Pons (tissue), 1 donor: ENCODE data around the gene ARPIN.
"Not testable (repeated sequence)": the region's sequence is repeated elsewhere in the genome, so short reads cannot be mapped to it uniquely, and the experiment has no call there.

Experiments used
- DNase-seq: peaks from one replicate; pipeline ENCODE4 v3.0.0-alpha.2; 2016; ENCODE audit warnings: low spot score

ARPIN gene

GRCh38 chr15:89912674-89913396, at the start of gene ARPIN:
Gene ARPIN (minus strand): TSS chr15:89912952. CDS start chr15:89912835, 117 bp downstream.
- DNase-seq: no peak

- no peak for DNase-seq
These were observed 45.5 kb upstream of the ARPIN start for GRCh38 chr15:89958107-89958805.

DNA sequence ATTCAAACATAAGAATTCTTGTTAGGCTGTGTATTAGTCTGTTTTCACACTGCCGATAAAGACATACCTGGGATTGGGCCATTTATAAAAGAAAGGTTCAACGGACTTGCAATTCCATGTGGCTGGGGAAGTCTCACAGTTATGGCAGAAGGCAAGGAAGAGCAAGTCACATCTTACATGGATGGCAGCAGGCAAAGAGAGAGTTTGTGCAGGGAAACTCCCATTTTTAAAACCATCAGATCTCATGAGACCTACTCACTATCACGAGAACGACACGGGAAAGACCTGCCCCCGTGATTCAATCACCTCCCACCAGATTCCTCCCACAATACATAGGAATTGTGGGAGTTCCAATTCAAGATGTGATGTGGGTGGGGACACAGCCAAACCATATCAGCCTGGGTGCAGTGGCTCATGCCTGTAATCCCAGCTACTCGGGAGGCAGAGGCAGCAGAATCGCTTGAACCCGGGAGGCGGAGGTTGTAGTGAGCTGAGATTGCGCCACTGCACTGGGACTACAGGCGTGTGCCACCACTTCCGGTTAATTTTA, 42.8 kb upstream of the ARPIN start:
- not testable (repeated sequence) for DNase-seq

- no peak for DNase-seq
These were observed 41.8 kb upstream of the ARPIN start for GRCh38 chr15:89954541-89954940.

- peak; percentile 78 for DNase-seq
These were observed 36.0 kb upstream of the ARPIN start for GRCh38 chr15:89948796-89949195.

- no peak for DNase-seq
These were observed 34.6 kb upstream of the ARPIN start for GRCh38 chr15:89947385-89947784.

GRCh38 chr15:89946681-89947299, 34.0 kb upstream of the ARPIN start:
- no peak for DNase-seq

DNA sequence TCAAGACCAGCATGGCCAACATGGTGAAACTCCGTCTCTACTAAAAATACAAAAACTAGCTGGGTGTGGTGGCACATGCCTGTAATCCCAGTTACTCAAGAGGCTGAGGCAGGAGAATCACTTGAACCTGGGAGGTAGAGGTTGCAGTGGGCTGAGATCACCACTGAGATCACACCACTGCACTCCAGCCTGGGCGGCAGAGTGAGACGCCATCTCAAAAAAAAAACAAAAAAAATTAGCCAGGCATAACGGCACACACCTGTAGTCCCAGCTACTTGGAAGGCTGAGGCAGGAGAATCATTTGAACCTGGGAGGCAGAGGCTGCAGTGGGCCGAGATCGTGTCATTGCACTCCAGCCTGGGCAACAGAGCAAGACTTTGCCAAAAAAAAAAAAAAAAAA, 31.0 kb upstream of the ARPIN start:
- not testable (repeated sequence) for DNase-seq

DNA sequence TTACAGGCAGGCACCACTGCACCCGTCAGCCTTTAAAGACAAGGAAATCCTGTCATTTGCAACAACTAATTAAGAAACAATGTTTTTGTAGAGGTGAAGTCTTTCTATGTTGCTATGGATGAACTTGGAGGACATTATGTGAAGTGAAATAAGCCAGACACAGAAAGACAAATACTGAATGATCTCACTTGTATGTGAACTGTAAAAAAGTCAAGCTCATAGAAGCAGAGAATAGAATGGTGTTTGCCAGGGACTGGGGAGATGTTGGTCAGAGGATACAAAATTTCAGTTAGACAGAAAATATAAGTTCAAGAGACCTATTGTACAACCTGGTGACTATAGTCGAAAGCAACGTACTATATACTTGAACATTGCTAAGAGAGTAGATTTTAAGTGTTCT, 27.2 kb upstream of the ARPIN start:
- DNase-seq: no peak

DNA sequence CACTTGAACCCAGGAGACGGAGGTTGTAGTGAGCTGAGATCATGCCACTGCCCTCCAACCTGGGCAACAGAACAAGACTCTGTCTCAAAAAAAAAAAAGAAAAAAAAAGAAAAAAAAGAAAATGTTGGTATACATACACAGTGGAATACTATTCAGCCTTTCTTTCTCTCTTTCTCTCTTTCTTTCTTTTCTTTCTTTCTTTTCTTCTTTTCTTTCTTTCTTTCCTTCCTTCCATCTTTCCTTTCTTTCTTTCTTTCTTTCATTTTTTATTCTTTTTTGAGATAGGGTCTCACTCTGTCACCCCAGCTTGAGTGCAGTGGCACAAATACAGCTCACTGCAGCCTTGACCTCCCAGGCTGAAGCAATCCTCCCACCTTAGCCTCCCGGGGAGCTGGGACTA, 26.6 kb upstream of the ARPIN start:
- DNase-seq: not testable (repeated sequence)

DNA sequence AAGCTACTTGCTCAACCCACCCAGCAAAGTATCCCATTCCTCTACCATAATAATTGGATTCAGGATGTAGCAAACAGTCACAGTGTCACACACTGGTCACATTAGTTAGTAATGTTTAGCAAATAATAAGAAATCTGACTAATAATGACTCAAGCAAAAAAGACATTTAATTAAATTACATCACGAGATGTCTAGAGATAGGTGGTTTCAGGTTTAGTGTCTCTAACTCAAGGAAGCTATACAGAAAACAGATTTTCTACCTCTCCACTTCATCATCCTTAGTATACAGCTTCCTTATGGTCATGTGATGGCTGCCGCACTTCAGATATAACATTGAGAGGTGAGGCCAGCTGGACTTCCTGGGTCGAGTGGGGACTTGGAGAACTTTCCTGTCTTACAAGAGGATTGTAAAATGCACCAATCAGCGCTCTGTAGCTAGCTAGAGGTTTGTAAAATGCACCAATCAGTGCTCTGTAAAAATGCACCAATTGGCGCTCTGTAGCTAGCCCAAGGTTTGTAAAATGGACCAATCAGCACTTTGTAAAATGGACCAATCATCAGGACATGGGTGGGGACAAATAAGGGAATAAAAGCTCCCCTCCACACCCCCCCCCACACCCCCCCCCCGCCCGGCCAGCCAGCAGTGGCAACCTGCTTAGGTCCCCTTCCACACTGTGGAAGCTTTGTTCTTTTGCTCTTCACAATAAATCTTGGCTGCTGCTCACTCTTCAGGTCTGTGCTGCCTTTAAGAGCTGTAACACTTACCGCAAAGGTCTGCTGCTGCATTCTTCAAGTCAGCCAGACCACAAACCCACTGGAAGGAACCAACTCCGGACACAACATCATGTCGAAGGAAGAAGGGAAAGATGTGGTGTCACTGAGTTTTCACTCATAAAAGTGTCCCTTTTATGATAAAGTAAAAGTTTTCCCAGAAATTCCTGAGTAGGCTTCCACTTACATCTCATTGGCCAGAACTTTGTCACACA, 24.9 kb upstream of the ARPIN start:
- DNase-seq: no peak

DNA sequence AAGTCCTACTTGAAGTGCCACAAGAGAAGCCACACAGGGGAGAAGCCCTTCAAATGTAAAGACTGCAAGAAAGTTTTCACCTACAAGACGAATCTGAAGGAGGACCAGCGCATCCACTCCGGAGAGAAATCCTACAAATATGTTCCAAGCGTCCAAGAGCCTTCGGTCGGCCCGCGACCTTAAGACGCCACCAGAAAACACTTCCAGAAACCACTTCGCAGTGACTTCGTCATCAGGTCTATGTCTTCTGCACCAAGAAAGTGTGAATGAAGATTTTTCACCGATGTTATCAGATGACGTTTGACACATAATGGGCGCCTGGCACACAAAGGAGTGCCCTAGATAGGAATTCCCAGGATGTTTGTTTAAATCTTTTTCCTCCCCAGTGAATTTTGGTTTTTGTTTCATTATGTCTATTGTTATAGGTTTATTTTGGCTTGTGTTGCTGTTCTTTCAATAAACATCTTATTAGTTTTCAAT, 24.1 kb upstream of the ARPIN start:
- DNase-seq: no peak

DNA sequence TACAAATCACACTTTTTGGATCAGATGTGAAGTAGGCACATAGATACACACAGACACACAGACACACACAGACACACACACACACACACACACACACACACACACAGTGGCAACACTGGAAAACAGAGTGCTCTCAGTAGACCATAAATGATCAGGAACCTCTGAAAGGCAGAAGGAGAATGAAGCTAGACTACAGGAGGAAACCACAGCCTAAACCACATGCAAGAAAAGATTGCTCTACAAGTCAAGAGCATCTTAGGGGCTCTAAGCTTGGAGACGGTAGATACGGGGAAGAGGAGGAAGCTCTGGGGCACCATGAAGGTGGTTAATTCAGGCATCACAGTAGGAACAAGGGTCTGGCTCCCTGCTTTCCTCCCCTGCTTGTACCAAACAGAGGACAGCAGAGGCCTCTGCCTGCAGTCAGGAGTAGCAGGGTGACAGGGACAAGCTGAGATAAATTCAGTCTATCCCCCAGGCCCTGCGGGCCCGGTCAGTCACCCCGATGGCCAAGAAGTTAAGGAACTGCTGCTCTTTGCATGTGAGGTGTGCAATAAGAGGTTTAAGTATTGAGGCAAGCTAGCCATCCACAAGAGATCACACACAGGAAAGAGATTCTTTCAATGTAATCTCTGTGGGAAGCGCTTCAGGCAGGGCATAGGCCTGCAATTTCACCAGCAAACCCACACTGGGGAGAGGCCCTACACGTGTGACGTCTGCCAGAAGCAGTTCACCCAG, 23.5 kb upstream of the ARPIN start:
- no peak for DNase-seq

GRCh38 chr15:89932880-89933279, 20.1 kb upstream of the ARPIN start:
- DNase-seq: no peak

- DNase-seq: no peak
These were observed 15.7 kb upstream of the ARPIN start for GRCh38 chr15:89928421-89928820.

DNA sequence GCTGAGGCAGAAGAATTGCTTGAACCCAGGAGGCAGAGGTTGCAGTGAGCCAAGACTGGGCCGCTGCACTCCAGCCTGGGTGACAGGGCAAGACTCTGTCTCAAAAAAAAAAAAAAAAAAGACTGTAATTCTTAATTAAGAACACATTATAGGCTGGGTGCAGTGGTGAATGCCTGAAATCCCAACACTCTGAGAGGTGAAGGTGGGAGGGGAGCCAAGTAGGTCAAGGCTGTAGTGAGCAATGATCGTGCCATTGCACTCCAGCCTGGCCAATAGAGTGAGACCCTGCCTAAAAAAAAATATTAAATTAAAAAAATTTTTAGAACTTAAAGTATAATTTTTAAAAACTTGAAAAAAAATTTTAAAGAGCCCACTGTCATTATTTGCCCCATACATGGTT, 13.4 kb upstream of the ARPIN start:
- DNase-seq: no peak

DNA sequence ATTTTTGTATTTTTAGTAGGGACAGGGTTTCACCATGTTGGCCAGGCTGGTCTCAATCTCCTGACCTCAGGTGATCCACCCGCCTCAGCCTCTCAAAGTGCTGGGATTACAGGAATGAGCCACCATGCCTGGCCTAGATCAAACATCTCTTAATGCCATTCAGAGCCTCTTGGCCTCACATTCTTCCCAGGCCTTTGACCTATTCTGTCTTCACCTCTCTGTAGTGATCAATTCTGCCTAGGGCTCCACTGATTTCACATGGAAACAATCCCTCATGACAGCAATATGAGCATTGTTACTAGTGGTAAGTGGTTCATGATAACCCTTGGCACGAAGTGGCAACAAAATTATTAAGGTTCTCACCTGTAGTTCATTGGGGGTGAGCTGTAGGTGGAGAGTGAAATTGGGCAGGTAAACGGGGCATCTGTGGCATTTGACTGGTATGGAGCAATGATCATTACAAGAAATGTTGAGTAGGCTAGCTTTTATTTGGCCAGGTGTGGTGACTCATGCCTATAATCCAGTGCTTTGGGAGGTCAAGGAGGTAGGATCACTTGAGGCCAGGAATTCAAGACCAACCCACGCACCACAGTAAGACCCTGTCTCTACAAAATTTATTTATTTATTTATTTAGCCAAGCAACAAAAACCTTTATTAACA, 4.8 kb upstream of the ARPIN start:
- DNase-seq: no peak

GRCh38 chr15:89916660-89917059, 3.9 kb upstream of the ARPIN start:
- no peak for DNase-seq

DNA sequence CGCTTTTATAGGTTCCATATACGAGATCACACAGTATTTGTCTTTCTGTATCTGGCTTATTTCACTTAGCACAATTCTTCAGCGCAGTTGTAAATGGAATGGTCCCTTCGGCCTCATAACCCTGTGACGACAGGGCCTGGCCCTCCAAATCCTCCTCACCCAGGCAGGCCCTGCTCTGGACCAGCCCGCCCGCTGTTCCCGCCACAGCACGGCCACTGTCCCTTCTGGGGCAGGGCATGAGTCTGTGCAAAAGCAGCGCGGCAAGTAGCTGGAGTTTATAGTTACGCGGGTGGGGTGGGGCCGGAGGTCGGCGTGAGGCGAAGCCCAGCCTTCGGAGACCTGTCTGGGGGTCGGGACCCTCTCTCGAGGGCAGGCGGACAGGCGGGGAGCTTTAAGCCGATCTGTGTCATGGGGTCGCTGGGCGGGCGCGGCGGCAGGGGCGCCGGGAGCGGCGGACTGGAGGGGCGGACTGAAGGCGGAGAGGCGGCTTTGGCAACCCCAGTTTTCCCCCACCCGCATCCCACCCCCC, 543 bp downstream of the ARPIN start:
- no peak for DNase-seq
